Panc1 (cell line): Measurements from ENCODE around the gene LHPP.

Source experiments
- TF ChIP-seq, protein P1 (sequence below): fragments of 450-650 bp; IDR thresholded peaks from 2 replicates; pipeline ENCODE4 v1.5.1; 2017; ENCODE audit warnings: mild to moderate bottlenecking
- TF ChIP-seq, protein P2 (sequence below), 2 experiments: IDR thresholded peaks; 2 replicates each; pipeline ENCODE4 v1.6.1; 2011 to 2012; ENCODE audit warnings: low read depth in 2 of 2, control low read depth in 1 of 2, low read length in 1 of 2, mild to moderate bottlenecking in 1 of 2, moderate library complexity in 1 of 2; ENCODE audit not compliant: insufficient read depth in 1 of 2

DNA sequence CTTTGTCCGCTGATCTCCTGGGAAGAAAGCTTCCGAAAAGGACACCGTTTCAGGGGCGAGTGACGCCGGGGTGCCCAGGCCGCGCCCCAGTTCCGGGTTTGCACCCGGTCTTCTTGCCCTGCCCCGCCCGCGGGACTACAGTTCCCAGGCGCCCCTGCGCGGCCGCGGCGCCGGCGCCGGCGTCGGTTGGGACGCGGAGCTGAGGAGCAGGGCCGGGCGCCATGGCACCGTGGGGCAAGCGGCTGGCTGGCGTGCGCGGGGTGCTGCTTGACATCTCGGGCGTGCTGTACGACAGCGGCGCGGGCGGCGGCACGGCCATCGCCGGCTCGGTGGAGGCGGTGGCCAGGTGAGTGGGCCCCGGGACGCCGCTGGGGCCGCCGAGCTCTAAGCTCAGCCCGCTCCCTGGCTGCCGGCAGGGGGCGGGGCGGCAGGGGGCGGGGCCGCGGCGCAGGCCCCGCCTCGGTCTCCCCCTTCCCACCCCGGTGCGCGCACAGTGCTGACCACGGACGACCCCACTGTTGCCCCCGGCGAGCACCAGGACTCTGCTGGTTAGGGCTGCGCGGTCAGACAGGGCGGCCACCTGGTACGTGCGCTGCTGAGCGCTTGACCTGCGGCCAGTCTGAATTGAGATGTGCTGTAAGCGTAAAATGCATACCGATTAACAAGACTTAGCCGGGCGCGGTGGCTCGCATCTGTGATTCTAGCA lies at the start of gene LHPP:
- TF ChIP-seq, protein P1, sequence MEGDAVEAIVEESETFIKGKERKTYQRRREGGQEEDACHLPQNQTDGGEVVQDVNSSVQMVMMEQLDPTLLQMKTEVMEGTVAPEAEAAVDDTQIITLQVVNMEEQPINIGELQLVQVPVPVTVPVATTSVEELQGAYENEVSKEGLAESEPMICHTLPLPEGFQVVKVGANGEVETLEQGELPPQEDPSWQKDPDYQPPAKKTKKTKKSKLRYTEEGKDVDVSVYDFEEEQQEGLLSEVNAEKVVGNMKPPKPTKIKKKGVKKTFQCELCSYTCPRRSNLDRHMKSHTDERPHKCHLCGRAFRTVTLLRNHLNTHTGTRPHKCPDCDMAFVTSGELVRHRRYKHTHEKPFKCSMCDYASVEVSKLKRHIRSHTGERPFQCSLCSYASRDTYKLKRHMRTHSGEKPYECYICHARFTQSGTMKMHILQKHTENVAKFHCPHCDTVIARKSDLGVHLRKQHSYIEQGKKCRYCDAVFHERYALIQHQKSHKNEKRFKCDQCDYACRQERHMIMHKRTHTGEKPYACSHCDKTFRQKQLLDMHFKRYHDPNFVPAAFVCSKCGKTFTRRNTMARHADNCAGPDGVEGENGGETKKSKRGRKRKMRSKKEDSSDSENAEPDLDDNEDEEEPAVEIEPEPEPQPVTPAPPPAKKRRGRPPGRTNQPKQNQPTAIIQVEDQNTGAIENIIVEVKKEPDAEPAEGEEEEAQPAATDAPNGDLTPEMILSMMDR: no peak
- TF ChIP-seq, protein P2, sequence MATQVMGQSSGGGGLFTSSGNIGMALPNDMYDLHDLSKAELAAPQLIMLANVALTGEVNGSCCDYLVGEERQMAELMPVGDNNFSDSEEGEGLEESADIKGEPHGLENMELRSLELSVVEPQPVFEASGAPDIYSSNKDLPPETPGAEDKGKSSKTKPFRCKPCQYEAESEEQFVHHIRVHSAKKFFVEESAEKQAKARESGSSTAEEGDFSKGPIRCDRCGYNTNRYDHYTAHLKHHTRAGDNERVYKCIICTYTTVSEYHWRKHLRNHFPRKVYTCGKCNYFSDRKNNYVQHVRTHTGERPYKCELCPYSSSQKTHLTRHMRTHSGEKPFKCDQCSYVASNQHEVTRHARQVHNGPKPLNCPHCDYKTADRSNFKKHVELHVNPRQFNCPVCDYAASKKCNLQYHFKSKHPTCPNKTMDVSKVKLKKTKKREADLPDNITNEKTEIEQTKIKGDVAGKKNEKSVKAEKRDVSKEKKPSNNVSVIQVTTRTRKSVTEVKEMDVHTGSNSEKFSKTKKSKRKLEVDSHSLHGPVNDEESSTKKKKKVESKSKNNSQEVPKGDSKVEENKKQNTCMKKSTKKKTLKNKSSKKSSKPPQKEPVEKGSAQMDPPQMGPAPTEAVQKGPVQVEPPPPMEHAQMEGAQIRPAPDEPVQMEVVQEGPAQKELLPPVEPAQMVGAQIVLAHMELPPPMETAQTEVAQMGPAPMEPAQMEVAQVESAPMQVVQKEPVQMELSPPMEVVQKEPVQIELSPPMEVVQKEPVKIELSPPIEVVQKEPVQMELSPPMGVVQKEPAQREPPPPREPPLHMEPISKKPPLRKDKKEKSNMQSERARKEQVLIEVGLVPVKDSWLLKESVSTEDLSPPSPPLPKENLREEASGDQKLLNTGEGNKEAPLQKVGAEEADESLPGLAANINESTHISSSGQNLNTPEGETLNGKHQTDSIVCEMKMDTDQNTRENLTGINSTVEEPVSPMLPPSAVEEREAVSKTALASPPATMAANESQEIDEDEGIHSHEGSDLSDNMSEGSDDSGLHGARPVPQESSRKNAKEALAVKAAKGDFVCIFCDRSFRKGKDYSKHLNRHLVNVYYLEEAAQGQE (IDR thresholded peaks at IDR 0.05; ENCODE audit: insufficient read depth in 1 of 2, low read depth in 2 of 2, low read length in 1 of 2): 0 out of 4 replicates have a peak, but pooled peaks of 1 of the 2 experiments have one; percentile 46
